Neural progenitor cell (in vitro differentiated cells): ENCODE measurements around the gene SPTSSA. TPM values are rescaled to one million over a fixed set of nuclear protein-coding genes. Genes with fewer than 3 reads are reported as not detected.

Experiments used
- DNase-seq: peaks from one replicate; pipeline ENCODE4 v3.0.0-alpha.2; 2016; ENCODE audit warnings: low spot score
- H2AFZ ChIP-seq: fragments of 200-600 bp; sonication (generic); replicated peaks from 2 replicates; pipeline ENCODE4 v1.6.1; 2016; ENCODE audit warnings: antibody characterized with exemption
- H3F3A ChIP-seq: fragments of 200-600 bp; sonication (generic); 2 replicates; pipeline ENCODE4 v1.6.1; 2016; ENCODE audit warnings: antibody characterized with exemption, low read depth
- H3K27ac ChIP-seq: fragments of 200-600 bp; sonication (generic); 2 replicates; pipeline ENCODE4 v1.5.1; 2016; ENCODE audit warnings: mild to moderate bottlenecking
- H3K27me3 ChIP-seq: fragments of 200-600 bp; sonication (generic); 2 replicates; pipeline ENCODE4 v1.6.1; 2016; ENCODE audit warnings: mild to moderate bottlenecking, moderate library complexity
- H3K36me3 ChIP-seq: fragments of 200-600 bp; sonication (generic); 2 replicates; pipeline ENCODE4 v1.5.1; 2016
- H3K4me1 ChIP-seq: fragments of 200-600 bp; sonication (generic); 2 replicates; pipeline ENCODE4 v1.6.1; 2016; ENCODE audit warnings: mixed run types
- H3K4me2 ChIP-seq: fragments of 200-600 bp; sonication (generic); 2 replicates; pipeline ENCODE4 v1.6.1; 2016
- H3K4me3 ChIP-seq: fragments of 200-600 bp; sonication (generic); 2 replicates; pipeline ENCODE4 v1.5.1; 2016
- H3K79me2 ChIP-seq: fragments of 200-600 bp; sonication (generic); 2 replicates; pipeline ENCODE4 v1.6.1; 2016; ENCODE audit warnings: low read depth
- H3K9ac ChIP-seq: fragments of 200-600 bp; sonication (generic); 2 replicates; pipeline ENCODE4 v1.6.1; 2016
- H3K9me3 ChIP-seq: fragments of 200-600 bp; sonication (generic); 2 replicates; pipeline ENCODE4 v1.5.1; 2016; ENCODE audit warnings: low read depth
- H4K20me1 ChIP-seq: fragments of 200-600 bp; sonication (generic); 2 replicates; pipeline ENCODE4 v1.6.1; 2016; ENCODE audit warnings: low read depth
- H3K27ac Mint-ChIP-seq: 3 replicates; pipeline ENCODE4 v1.8.0; 2021; ENCODE audit warnings: mixed read lengths
- H3K27me3 Mint-ChIP-seq: 2 replicates; pipeline ENCODE4 v1.8.0; 2022; ENCODE audit warnings: low read depth, mild to moderate bottlenecking, inconsistent platforms, moderate library complexity, mixed read lengths; ENCODE audit not compliant: insufficient read depth
- H3K36me3 Mint-ChIP-seq: 3 replicates; pipeline ENCODE4 v1.8.0; 2021; ENCODE audit warnings: mixed read lengths
- H3K4me1 Mint-ChIP-seq: 3 replicates; pipeline ENCODE4 v1.8.0; 2021; ENCODE audit warnings: mixed read lengths
- H3K4me3 Mint-ChIP-seq: 3 replicates; pipeline ENCODE4 v1.8.0; 2021; ENCODE audit warnings: mild to moderate bottlenecking, moderate library complexity, mixed read lengths
- H3K9me3 Mint-ChIP-seq: 3 replicates; pipeline ENCODE4 v1.8.0; 2020; ENCODE audit warnings: mixed read lengths
- EZH2 ChIP-seq: fragments of 200-600 bp; sonication (generic); IDR thresholded peaks from 2 replicates; pipeline ENCODE4 v1.6.1; 2017; ENCODE audit warnings: antibody characterized with exemption, mild to moderate bottlenecking, moderate library complexity
- EZH2phosphoT487 ChIP-seq: fragments of 200-600 bp; sonication (generic); IDR thresholded peaks from 2 replicates; pipeline ENCODE4 v1.6.1; 2017; ENCODE audit warnings: antibody characterized with exemption
- total RNA-seq: library from RNA; depleted of rRNA; stranded (reverse); fragments of >200 nt; gene quantifications from 2 replicates; pipeline ENCODE4 v1.2.3, GENCODE V29; 2015; ENCODE audit warnings: low replicate concordance
- TF ChIP-seq, protein P1 (sequence below): fragments of 200-600 bp; sonication (generic); IDR thresholded peaks from 2 replicates; pipeline ENCODE4 v1.5.1; 2017; ENCODE audit warnings: antibody characterized with exemption, mild to moderate bottlenecking

Gene SPTSSA
- total RNA-seq, 1 donor from 2014 or later, result 43.0 TPM

DNA sequence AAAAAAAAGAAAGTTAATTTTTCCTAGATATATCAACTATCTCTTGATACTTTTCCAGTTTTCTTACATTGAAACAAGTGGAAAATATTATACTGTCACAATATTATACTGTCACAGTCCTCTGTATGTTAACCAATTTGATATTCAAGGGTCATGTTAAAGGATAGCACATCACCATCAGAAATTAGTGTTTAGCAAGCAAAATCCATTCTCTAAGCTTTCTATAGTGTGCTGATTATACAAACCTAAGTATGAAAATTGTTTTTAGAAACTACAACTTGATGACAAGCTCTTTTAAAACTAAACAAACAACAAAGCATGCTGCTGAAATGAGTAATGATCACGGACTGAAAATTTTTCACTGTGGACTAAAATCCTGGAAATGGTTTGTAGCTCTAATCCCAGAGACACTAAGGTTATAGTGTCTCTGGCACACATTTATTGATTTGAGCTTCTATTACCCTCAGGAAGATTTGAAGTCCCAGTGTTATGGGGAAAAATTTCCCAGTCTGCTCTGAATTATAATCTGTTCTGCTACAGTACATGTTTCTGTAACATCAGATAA is 9.7 kb downstream of the SPTSSA start:
- Mint-ChIP-seq H3K4me3 (no peak overlapping the region), H3K9me3 (no peaks in the 10 kb centered on the region), H3K27ac (no peak overlapping the region), H3K27me3 (no peaks in the 10 kb centered on the region), H3K36me3 (peaks cover 17% of the 10 kb centered on the region), H3K4me1 (peaks cover 3% of the 10 kb centered on the region)
- H3K36me3 ChIP-seq, result no peaks in the 10 kb centered on the region
- no peak for DNase-seq
- H3K9ac ChIP-seq, result no peak overlapping the region
- peaks cover 97% of the 10 kb centered on the region for H3K79me2 ChIP-seq
- H3K4me3 ChIP-seq, result no peak overlapping the region
- TF ChIP-seq EZH2phosphoT487 (no peak), EZH2 (no peak)
- TF ChIP-seq, protein P1, sequence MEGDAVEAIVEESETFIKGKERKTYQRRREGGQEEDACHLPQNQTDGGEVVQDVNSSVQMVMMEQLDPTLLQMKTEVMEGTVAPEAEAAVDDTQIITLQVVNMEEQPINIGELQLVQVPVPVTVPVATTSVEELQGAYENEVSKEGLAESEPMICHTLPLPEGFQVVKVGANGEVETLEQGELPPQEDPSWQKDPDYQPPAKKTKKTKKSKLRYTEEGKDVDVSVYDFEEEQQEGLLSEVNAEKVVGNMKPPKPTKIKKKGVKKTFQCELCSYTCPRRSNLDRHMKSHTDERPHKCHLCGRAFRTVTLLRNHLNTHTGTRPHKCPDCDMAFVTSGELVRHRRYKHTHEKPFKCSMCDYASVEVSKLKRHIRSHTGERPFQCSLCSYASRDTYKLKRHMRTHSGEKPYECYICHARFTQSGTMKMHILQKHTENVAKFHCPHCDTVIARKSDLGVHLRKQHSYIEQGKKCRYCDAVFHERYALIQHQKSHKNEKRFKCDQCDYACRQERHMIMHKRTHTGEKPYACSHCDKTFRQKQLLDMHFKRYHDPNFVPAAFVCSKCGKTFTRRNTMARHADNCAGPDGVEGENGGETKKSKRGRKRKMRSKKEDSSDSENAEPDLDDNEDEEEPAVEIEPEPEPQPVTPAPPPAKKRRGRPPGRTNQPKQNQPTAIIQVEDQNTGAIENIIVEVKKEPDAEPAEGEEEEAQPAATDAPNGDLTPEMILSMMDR, result no peak
- no peaks in the 10 kb centered on the region for H3K27me3 ChIP-seq
- no peaks in the 10 kb centered on the region for H3F3A ChIP-seq
- H4K20me1 ChIP-seq, result peaks cover 16% of the 10 kb centered on the region
- H3K4me2 ChIP-seq, result no peak overlapping the region
- no peaks in the 10 kb centered on the region for H3K9me3 ChIP-seq
- no peaks in the 10 kb centered on the region for H3K4me1 ChIP-seq
- H2AFZ ChIP-seq, result no peak overlapping the region
- no peak overlapping the region for H3K27ac ChIP-seq

DNA sequence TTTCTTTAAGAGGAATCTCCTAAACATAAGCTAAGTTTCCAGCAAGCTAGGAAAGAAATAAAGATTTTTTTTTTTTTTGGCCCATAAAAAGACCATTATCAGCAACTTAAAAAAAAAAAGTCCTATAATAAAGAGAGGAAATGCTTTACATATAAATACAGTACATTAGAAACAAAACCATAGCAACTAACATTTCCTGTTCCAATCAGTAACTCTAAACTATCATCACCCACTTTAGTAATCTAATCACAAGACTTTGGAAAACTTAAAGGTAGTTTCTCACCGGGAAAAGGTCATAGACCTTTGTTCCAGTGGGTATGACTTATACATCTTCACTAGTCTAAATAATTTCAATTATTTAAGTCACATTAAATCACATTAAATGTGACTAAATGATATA is 11.1 kb downstream of the SPTSSA start:
- no peaks in the 10 kb centered on the region for H3F3A ChIP-seq
- H3K4me3 ChIP-seq, result no peak overlapping the region
- H3K36me3 Mint-ChIP-seq, result peaks cover 21% of the 10 kb centered on the region
- H3K36me3 ChIP-seq, result no peaks in the 10 kb centered on the region
- H2AFZ ChIP-seq, result no peak overlapping the region
- H3K9ac ChIP-seq, result no peak overlapping the region
- no peak for TF ChIP-seq EZH2
- TF ChIP-seq EZH2phosphoT487, result no peak
- TF ChIP-seq, protein P1, result no peak
- H3K27me3 Mint-ChIP-seq, result no peaks in the 10 kb centered on the region
- no peaks in the 10 kb centered on the region for H3K9me3 Mint-ChIP-seq
- no peak overlapping the region for H3K4me2 ChIP-seq
- H3K4me1 Mint-ChIP-seq, result peaks cover 3% of the 10 kb centered on the region
- no peaks in the 10 kb centered on the region for H3K27me3 ChIP-seq
- no peak overlapping the region for H3K4me3 Mint-ChIP-seq
- H4K20me1 ChIP-seq, result peaks cover 16% of the 10 kb centered on the region
- peaks cover 93% of the 10 kb centered on the region for H3K79me2 ChIP-seq
- DNase-seq, result no peak
- H3K27ac ChIP-seq, result no peak overlapping the region
- no peak overlapping the region for H3K27ac Mint-ChIP-seq
- no peaks in the 10 kb centered on the region for H3K9me3 ChIP-seq
- H3K4me1 ChIP-seq, result no peaks in the 10 kb centered on the region

DNA sequence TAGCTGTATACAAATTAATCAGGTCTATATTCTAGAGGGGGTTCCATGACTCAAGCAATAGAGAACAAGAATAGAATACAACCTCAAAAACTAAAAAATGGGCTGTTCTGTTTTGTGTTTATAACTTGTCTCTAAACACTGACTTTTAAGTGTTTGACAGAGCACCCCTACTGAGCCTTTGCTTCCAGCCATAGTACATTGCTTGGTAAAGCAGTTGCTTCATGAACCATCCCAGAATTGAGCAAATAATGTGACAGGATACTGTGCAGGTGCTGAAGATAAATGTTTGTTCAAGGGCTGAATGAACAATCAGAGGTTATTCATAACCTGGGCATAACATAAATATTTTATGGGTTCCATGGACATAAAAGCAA is 11.5 kb downstream of the SPTSSA start:
- TF ChIP-seq, protein P1, result no peak
- no peak for TF ChIP-seq EZH2
- TF ChIP-seq EZH2phosphoT487, result no peak
- H3K79me2 ChIP-seq, result peaks cover 93% of the 10 kb centered on the region

More for the DNA sequence above, 11.5 kb downstream of the SPTSSA start:
- Mint-ChIP-seq H3K4me3 (no peak overlapping the region), H3K9me3 (no peaks in the 10 kb centered on the region), H3K4me1 (peaks cover 3% of the 10 kb centered on the region), H3K36me3 (peaks cover 21% of the 10 kb centered on the region), H3K27ac (no peak overlapping the region), H3K27me3 (no peaks in the 10 kb centered on the region)
- H4K20me1 ChIP-seq, result peaks cover 16% of the 10 kb centered on the region
- H3K4me1 ChIP-seq, result no peaks in the 10 kb centered on the region
- H3K9me3 ChIP-seq, result no peaks in the 10 kb centered on the region
- no peak for DNase-seq
- H3K9ac ChIP-seq, result no peak overlapping the region
- no peak overlapping the region for H3K27ac ChIP-seq
- no peaks in the 10 kb centered on the region for H3K36me3 ChIP-seq
- H3K27me3 ChIP-seq, result no peaks in the 10 kb centered on the region
- no peak overlapping the region for H3K4me3 ChIP-seq
- H3F3A ChIP-seq, result no peaks in the 10 kb centered on the region
- no peak overlapping the region for H3K4me2 ChIP-seq
- no peak overlapping the region for H2AFZ ChIP-seq
